Ishikawa (cell line): ENCODE measurements around the gene SLC28A1.

ENCODE experiments used
- CEBPB ChIP-seq: IDR thresholded peaks from 2 replicates; pipeline ENCODE4 v1.6.1; 2012
- CREB1 ChIP-seq: IDR thresholded peaks from 2 replicates; pipeline ENCODE4 v1.6.1; 2012; ENCODE audit warnings: low read depth
- EGR1 ChIP-seq: IDR thresholded peaks from 2 replicates; pipeline ENCODE4 v1.6.1; 2012
- EP300 ChIP-seq: IDR thresholded peaks from 2 replicates; pipeline ENCODE4 v1.6.1; 2012; ENCODE audit warnings: borderline replicate concordance
- FOXM1 ChIP-seq: IDR thresholded peaks from 2 replicates; pipeline ENCODE4 v1.6.1; 2012; ENCODE audit warnings: low read depth, borderline replicate concordance
- MAX ChIP-seq: IDR thresholded peaks from 2 replicates; pipeline ENCODE4 v1.6.1; 2012
- NFIC ChIP-seq: IDR thresholded peaks from 2 replicates; pipeline ENCODE4 v1.6.1; 2012
- RAD21 ChIP-seq: IDR thresholded peaks from 2 replicates; pipeline ENCODE4 v1.6.1; 2012; ENCODE audit warnings: low read depth
- REST ChIP-seq: IDR thresholded peaks from 2 replicates; pipeline ENCODE4 v1.6.1; 2012; ENCODE audit warnings: low read depth, mild to moderate bottlenecking
- TAF1 ChIP-seq: IDR thresholded peaks from 2 replicates; pipeline ENCODE4 v1.6.1; 2012; ENCODE audit warnings: low read depth, mild to moderate bottlenecking
- TCF12 ChIP-seq: IDR thresholded peaks from 2 replicates; pipeline ENCODE4 v1.6.1; 2012; ENCODE audit warnings: low read depth
- TEAD4 ChIP-seq: IDR thresholded peaks from 2 replicates; pipeline ENCODE4 v1.6.1; 2012
- USF1 ChIP-seq: IDR thresholded peaks from 2 replicates; pipeline ENCODE4 v1.6.1; 2012
- YY1 ChIP-seq: IDR thresholded peaks from 2 replicates; pipeline ENCODE4 v1.6.1; 2012; ENCODE audit warnings: low read depth
- ZBTB7A ChIP-seq: IDR thresholded peaks from 2 replicates; pipeline ENCODE4 v1.6.1; 2012; ENCODE audit warnings: low read depth

The SLC28A1 gene

GRCh38 chr15:84975871-84976351, 91.4 kb downstream of the SLC28A1 start:
- TF ChIP-seq EGR1 (no peak), YY1 (0 out of 2 replicates have a peak, but pooled peaks have one; percentile 6), FOXM1 (no peak), RAD21 (no peak), ZBTB7A (no peak), TCF12 (no peak), EP300 (no peak), CREB1 (no peak), CEBPB (no peak), REST (no peak), NFIC (peak; percentile 64; the same call in 1 of the 2 replicates), TAF1 (no peak), USF1 (no peak), TEAD4 (no peak), MAX (peak; percentile 14; the same call in 1 of the 2 replicates)

GRCh38 chr15:84976746-84977345, 92.4 kb downstream of the SLC28A1 start:
- no peak for TF ChIP-seq CEBPB

GRCh38 chr15:84979651-84980050, 95.2 kb downstream of the SLC28A1 start:
- TF ChIP-seq CEBPB (no peak), EP300 (no peak), USF1 (no peak), EGR1 (no peak), TCF12 (no peak), CREB1 (no peak), REST (no peak), YY1 (no peak), RAD21 (no peak), NFIC (no peak), FOXM1 (no peak)

- TF ChIP-seq YY1 (peak; percentile 53; the same call in 1 of the 2 replicates), ZBTB7A (no peak; the same call in 1 of the 2 replicates), RAD21 (peak; percentile 21; the same call in 1 of the 2 replicates), TEAD4 (0 out of 2 replicates have a peak, but pooled peaks have one; percentile 28), MAX (peak; percentile 82), TCF12 (peak; percentile 78), TAF1 (no peak; the same call in 1 of the 2 replicates), NFIC (peak; percentile 2; the same call in 1 of the 2 replicates), USF1 (peak; percentile 84), CEBPB (0 out of 2 replicates have a peak, but pooled peaks have one; percentile 9)
Observed at GRCh38 chr15:84980196-84981053, 96.0 kb downstream of the SLC28A1 start.

GRCh38 chr15:84981054-84981710, 96.7 kb downstream of the SLC28A1 start:
- peak; percentile 62 for TF ChIP-seq NFIC
- TF ChIP-seq ZBTB7A = no peak; the same call in 1 of the 2 replicates
- TF ChIP-seq RAD21 = peak; percentile 3; the same call in 1 of the 2 replicates
- TF ChIP-seq REST = no peak
- peak; percentile 51; the same call in 1 of the 2 replicates for TF ChIP-seq EP300
- no peak; the same call in 1 of the 2 replicates for TF ChIP-seq FOXM1
- TF ChIP-seq CEBPB = peak; percentile 24; the same call in 1 of the 2 replicates
- TF ChIP-seq USF1 = peak; percentile 52; the same call in 1 of the 2 replicates
- TF ChIP-seq YY1 = peak; percentile 79
- peak; percentile 72 for TF ChIP-seq CREB1
- TF ChIP-seq EGR1 = peak; percentile 67
- TF ChIP-seq TEAD4 = no peak
- TF ChIP-seq TCF12 = peak; percentile 59; the same call in 1 of the 2 replicates
- TF ChIP-seq MAX = peak; percentile 12; the same call in 1 of the 2 replicates
- peak; percentile 48 for TF ChIP-seq TAF1
